K562 (cell line): Measurements from ENCODE around the gene WDR55. TPM values are rescaled to one million over a fixed set of nuclear protein-coding genes. Genes with fewer than 3 reads are reported as not detected.
A peak's percentile ranks its signal among the peaks of the same experiment; 100 is the strongest.

Source experiments
- CREB1 ChIP-seq, 2 experiments: sonication (generic) in 1 of 2; formaldehyde crosslinking in 1 of 2; IDR thresholded peaks; 2 replicates each; pipeline versions ENCODE4 v1.6.1 to v1.8.0; 2012 to 2022; ENCODE audit warnings: inconsistent platforms in 1 of 2, mild to moderate bottlenecking in 1 of 2, missing genetic modification reagents in 1 of 2, moderate library complexity in 1 of 2
- DIDO1 ChIP-seq: fragments of 450-650 bp; IDR thresholded peaks from 2 replicates; pipeline ENCODE4 v1.6.1; 2016; ENCODE audit warnings: low read depth, missing biosample characterization, missing genetic modification characterization
- FOS ChIP-seq: IDR thresholded peaks from 3 replicates; pipeline ENCODE4 v1.6.1; 2011; ENCODE audit not compliant: insufficient read length; ENCODE audit errors: extremely low read depth
- GABPA ChIP-seq: fragments of 200-800 bp; sonication (Bioruptor generic); conservative IDR thresholded peaks from 2 replicates; pipeline ENCODE4 v1.6.1; 2016; ENCODE audit warnings: low read depth, missing genetic modification characterization, missing compliant biosample characterization
- GABPB1 ChIP-seq: sonication (generic); formaldehyde crosslinking; IDR thresholded peaks from 2 replicates; pipeline ENCODE4 v1.8.0; 2022; ENCODE audit warnings: mild to moderate bottlenecking, missing genetic modification reagents
- HDAC2 ChIP-seq: fragments of 450-650 bp; IDR thresholded peaks from 2 replicates; pipeline ENCODE4 v1.6.1; 2016; ENCODE audit warnings: mild to moderate bottlenecking
- HEY1 ChIP-seq: fragments of 250-450 bp; sonication (Bioruptor Pico); IDR thresholded peaks from 2 replicates; pipeline ENCODE4 v1.5.0; 2020; ENCODE audit warnings: mild to moderate bottlenecking, moderate library complexity, borderline replicate concordance
- ILK ChIP-seq: fragments of 450-650 bp; IDR thresholded peaks from 2 replicates; pipeline ENCODE4 v1.6.1; 2016; ENCODE audit warnings: missing genetic modification characterization, low read depth, mild to moderate bottlenecking, missing compliant biosample characterization, moderate library complexity, borderline replicate concordance
- JUND ChIP-seq, 2 experiments: IDR thresholded peaks; 2 replicates in 1 of 2; 3 replicates in 1 of 2; pipeline ENCODE4 v1.6.1; 2011; ENCODE audit warnings: borderline replicate concordance in 2 of 2, low read depth in 2 of 2, low read length in 2 of 2, improper control_type of control experiment in 1 of 2, missing biosample characterization in 1 of 2, missing genetic modification characterization in 1 of 2, missing genetic modification reagents in 1 of 2
- NFRKB ChIP-seq: fragments of 450-650 bp; IDR thresholded peaks from 2 replicates; pipeline ENCODE4 v1.6.1; 2016; ENCODE audit warnings: low read depth
- POLR2B ChIP-seq: fragments of 450-650 bp; IDR thresholded peaks from 2 replicates; pipeline ENCODE4 v1.6.1; 2018; ENCODE audit warnings: low read depth; ENCODE audit not compliant: partially characterized antibody
- SMARCA4 ChIP-seq: fragments of 450-650 bp; IDR thresholded peaks from 2 replicates; pipeline ENCODE4 v1.6.1; 2016
- SRF ChIP-seq, 2 experiments: fragments of 250-450, 450-650 bp in 1 of 2; sonication (Bioruptor Pico) in 1 of 2; sonication (generic) in 1 of 2; formaldehyde crosslinking; IDR thresholded peaks; 2 replicates each; pipeline versions ENCODE4 v1.5.0 to v1.5.1; 2020 to 2022; ENCODE audit warnings: mild to moderate bottlenecking in 1 of 2, missing genetic modification reagents in 1 of 2
- TAF1 ChIP-seq: IDR thresholded peaks from 2 replicates; pipeline ENCODE4 v1.6.1; 2011; ENCODE audit warnings: mild to moderate bottlenecking, low read length, moderate library complexity; ENCODE audit not compliant: insufficient read depth, control insufficient read depth, severe bottlenecking; ENCODE audit errors: extremely low read depth
- TAF7 ChIP-seq: fragments of 450-650 bp; IDR thresholded peaks from 2 replicates; pipeline ENCODE4 v1.6.1; 2016; ENCODE audit warnings: missing genetic modification characterization, missing compliant biosample characterization
- TCF7 ChIP-seq: sonication (generic); IDR thresholded peaks from 2 replicates; pipeline ENCODE4 v1.6.1; 2016; ENCODE audit warnings: antibody characterized with exemption, borderline replicate concordance
- ZBTB17 ChIP-seq: fragments of 450-650 bp; formaldehyde crosslinking; IDR thresholded peaks from 2 replicates; pipeline ENCODE4 v1.4.0; 2020; ENCODE audit warnings: mild to moderate bottlenecking
- ZC3H4 ChIP-seq: sonication (generic); formaldehyde crosslinking; IDR thresholded peaks from 2 replicates; pipeline ENCODE4 v1.9.0; 2021; ENCODE audit warnings: missing genetic modification reagents, borderline replicate concordance
- ZNF165 ChIP-seq: fragments of 250-450 bp; sonication (Bioruptor Pico); IDR thresholded peaks from 2 replicates; pipeline ENCODE4 v1.4.0; 2020; ENCODE audit warnings: borderline replicate concordance
- polyA plus RNA-seq, 8 experiments: library from polyadenylated mRNA; depleted of rRNA in 4 of 8; stranded (reverse) in 5 of 8; unstranded in 3 of 8; fragments of >200 nt; fragmentation: Nextera tagmentation in 2 of 8; fragmentation: Illumina TruSeq in 1 of 8; extraction: Ambion mirVana in 2 of 8; extraction: Trizol in 1 of 8; gene quantifications; 2 replicates each; pipeline versions ENCODE4 v1.2.1 to v1.2.3, GENCODE V29; 2011 to 2014; ENCODE audit warnings: inconsistent platforms in 1 of 8, missing spikeins in 1 of 8
- total RNA-seq, 7 experiments: library from RNA; depleted of rRNA in 6 of 7; stranded (reverse); fragments of >200 nt in 6 of 7; fragmentation: Illumina TruSeq in 2 of 7; extraction: Trizol in 2 of 7; gene quantifications; 2 replicates each; pipeline versions ENCODE4 v1.2.1 to v1.2.3, GENCODE V29; 2011 to 2021; ENCODE audit warnings: low replicate concordance in 1 of 7
- TF ChIP-seq, protein P1 (sequence below), 2 experiments: fragments of 450-650 bp; conservative IDR thresholded peaks; 2 replicates each; pipeline ENCODE4 v1.6.1; 2017; ENCODE audit warnings: mild to moderate bottlenecking in 2 of 2, moderate library complexity in 2 of 2
- TF ChIP-seq, protein P2 (sequence below): sonication (generic); formaldehyde crosslinking; IDR thresholded peaks from 2 replicates; pipeline ENCODE4 v1.8.0; 2023; ENCODE audit warnings: mild to moderate bottlenecking, missing genetic modification reagents

Gene WDR55
- total and polyA plus RNA-seq, 9 of the 15 experiments (the other 6 are each of a cell fraction or from before 2014, with no cell fraction given), result 5.2 to 45.0 (median 29.3) TPM

DNA sequence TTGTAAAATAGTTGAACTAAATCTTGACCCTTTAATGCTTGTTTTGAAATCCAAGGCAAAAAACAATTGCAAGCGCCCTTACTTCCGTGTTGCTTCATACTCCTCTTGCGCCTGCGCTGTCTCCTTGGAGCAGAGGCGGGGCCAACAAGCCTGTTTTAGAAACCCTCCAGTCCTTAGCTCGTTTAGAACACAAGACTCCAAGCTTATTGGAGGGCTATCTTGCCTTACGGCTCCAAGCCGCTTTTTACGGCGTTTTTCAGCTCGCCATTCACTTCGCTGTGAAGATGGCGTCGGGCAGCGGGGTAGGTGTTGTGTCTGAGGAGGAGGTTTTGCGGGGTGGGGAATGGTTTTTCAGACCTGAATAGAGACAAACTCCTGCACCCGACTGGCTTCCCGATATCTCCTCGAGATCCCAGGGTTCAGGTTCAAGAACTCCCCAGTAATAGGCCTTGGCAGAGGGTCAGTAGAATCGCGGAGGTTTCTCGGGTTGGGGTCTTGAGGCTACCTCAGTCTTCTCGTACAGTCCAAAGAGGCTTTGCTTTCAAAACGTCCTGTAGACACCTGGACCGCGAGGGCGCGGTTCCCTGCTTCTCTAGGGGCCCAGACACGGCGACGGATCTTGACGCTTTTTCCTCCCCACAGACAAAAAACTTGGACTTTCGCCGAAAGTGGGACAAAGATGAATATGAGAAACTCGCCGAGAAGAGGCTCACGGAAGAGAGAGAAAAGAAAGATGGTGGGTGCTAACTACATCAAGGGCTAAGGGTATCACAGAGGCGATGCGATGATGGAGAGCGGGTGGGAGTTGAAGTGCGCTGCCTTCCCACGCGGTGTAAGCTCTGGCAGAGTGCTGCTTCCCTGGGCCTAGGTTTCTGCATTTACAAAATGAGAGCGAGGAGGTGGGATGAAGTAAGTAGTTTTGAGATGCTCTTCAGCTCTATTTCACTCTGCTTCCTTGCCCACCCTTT lies 35.8 kb downstream of the WDR55 start, which contains the start of gene ZMAT2 (continued):
- TF ChIP-seq ILK, result no peak
- peak; percentile 96 for TF ChIP-seq TAF7 (tag)
- TF ChIP-seq HEY1 (CRISPR knock-in tag), result no peak
- TF ChIP-seq HDAC2, result 0 out of 2 replicates have a peak, but pooled peaks have one; percentile 18
- peak; percentile 51 for TF ChIP-seq JUND (IDR thresholded peaks at IDR 0.05; ENCODE audit: borderline replicate concordance, low read depth, low read length)
- TF ChIP-seq JUND (tag; IDR thresholded peaks at IDR 0.05; ENCODE audit: borderline replicate concordance, low read depth, low read length), result no peak; the same call in 2 of the 3 replicates
- TF ChIP-seq TAF1, result peak; percentile 98
- no peak for TF ChIP-seq SMARCA4
- TF ChIP-seq TCF7, result peak; percentile 69
- no peak for TF ChIP-seq ZBTB17 (CRISPR knock-in tag)
- TF ChIP-seq SRF (CRISPR knock-in tag; IDR thresholded peaks at IDR 0.05), result peak in 1 of 2 experiments; percentile 63; a peak in 1 of 4 replicates
- no peak for TF ChIP-seq ZC3H4 (CRISPR knock-in tag)
- peak; percentile 43; the same call in 1 of the 2 replicates for TF ChIP-seq GABPA (tag)
- TF ChIP-seq FOS, result peak; percentile 82
- peak; percentile 69 for TF ChIP-seq NFRKB
- peak; percentile 53; the same call in 1 of the 2 replicates for TF ChIP-seq GABPB1 (CRISPR knock-in tag)
- no peak for TF ChIP-seq ZNF165 (CRISPR knock-in tag)
- peak; percentile 84 for TF ChIP-seq DIDO1
- TF ChIP-seq CREB1 (IDR thresholded peaks at IDR 0.05), result peak; percentile 74; the same call in 1 of the 2 replicates
- no peak; the same call in 1 of the 2 replicates for TF ChIP-seq CREB1 (CRISPR knock-in tag; IDR thresholded peaks at IDR 0.05)
- TF ChIP-seq, protein P1, sequence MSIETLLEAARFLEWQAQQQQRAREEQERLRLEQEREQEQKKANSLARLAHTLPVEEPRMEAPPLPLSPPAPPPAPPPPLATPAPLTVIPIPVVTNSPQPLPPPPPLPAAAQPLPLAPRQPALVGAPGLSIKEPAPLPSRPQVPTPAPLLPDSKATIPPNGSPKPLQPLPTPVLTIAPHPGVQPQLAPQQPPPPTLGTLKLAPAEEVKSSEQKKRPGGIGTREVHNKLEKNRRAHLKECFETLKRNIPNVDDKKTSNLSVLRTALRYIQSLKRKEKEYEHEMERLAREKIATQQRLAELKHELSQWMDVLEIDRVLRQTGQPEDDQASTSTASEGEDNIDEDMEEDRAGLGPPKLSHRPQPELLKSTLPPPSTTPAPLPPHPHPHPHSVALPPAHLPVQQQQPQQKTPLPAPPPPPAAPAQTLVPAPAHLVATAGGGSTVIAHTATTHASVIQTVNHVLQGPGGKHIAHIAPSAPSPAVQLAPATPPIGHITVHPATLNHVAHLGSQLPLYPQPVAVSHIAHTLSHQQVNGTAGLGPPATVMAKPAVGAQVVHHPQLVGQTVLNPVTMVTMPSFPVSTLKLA (conservative IDR thresholded peaks at IDR 0.05), result peak; percentile 60 to 80
- TF ChIP-seq POLR2B, result peak; percentile 92
- TF ChIP-seq, protein P2, sequence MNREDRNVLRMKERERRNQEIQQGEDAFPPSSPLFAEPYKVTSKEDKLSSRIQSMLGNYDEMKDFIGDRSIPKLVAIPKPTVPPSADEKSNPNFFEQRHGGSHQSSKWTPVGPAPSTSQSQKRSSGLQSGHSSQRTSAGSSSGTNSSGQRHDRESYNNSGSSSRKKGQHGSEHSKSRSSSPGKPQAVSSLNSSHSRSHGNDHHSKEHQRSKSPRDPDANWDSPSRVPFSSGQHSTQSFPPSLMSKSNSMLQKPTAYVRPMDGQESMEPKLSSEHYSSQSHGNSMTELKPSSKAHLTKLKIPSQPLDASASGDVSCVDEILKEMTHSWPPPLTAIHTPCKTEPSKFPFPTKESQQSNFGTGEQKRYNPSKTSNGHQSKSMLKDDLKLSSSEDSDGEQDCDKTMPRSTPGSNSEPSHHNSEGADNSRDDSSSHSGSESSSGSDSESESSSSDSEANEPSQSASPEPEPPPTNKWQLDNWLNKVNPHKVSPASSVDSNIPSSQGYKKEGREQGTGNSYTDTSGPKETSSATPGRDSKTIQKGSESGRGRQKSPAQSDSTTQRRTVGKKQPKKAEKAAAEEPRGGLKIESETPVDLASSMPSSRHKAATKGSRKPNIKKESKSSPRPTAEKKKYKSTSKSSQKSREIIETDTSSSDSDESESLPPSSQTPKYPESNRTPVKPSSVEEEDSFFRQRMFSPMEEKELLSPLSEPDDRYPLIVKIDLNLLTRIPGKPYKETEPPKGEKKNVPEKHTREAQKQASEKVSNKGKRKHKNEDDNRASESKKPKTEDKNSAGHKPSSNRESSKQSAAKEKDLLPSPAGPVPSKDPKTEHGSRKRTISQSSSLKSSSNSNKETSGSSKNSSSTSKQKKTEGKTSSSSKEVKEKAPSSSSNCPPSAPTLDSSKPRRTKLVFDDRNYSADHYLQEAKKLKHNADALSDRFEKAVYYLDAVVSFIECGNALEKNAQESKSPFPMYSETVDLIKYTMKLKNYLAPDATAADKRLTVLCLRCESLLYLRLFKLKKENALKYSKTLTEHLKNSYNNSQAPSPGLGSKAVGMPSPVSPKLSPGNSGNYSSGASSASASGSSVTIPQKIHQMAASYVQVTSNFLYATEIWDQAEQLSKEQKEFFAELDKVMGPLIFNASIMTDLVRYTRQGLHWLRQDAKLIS (CRISPR knock-in tag), result 0 out of 2 replicates have a peak, but pooled peaks have one; percentile 21
